K562 (cell line): ENCODE measurements around the gene ZNF202. TPM values are rescaled to one million over a fixed set of nuclear protein-coding genes. Genes with fewer than 3 reads are reported as not detected.

Experiments used
- ATF7 ChIP-seq: fragments of 450-650 bp; IDR thresholded peaks from 2 replicates; pipeline ENCODE4 v1.7.1; 2014; ENCODE audit warnings: mild to moderate bottlenecking, moderate library complexity
- MTA1 ChIP-seq: fragments of 450-650 bp; IDR thresholded peaks from 2 replicates; pipeline ENCODE4 v1.6.1; 2017; ENCODE audit warnings: borderline replicate concordance
- NCOA1 ChIP-seq: fragments of 450-650 bp; IDR thresholded peaks from 2 replicates; pipeline ENCODE4 v1.6.1; 2016; ENCODE audit warnings: low read depth
- ZEB2 ChIP-seq: fragments of 450-650 bp; IDR thresholded peaks from 2 replicates; pipeline ENCODE4 v1.6.1; 2016
- ZNF668 ChIP-seq: fragments of 250-450 bp; sonication (Bioruptor Pico); IDR thresholded peaks from 2 replicates; pipeline ENCODE4 v1.8.0; 2022; ENCODE audit warnings: mild to moderate bottlenecking, inconsistent platforms
- polyA plus RNA-seq, 8 experiments: library from polyadenylated mRNA; depleted of rRNA in 4 of 8; stranded (reverse) in 5 of 8; unstranded in 3 of 8; fragments of >200 nt; fragmentation: Nextera tagmentation in 2 of 8; fragmentation: Illumina TruSeq in 1 of 8; extraction: Ambion mirVana in 2 of 8; extraction: Trizol in 1 of 8; gene quantifications; 2 replicates each; pipeline versions ENCODE4 v1.2.1 to v1.2.3, GENCODE V29; 2011 to 2014; ENCODE audit warnings: inconsistent platforms in 1 of 8, missing spikeins in 1 of 8
- total RNA-seq, 7 experiments: library from RNA; depleted of rRNA in 6 of 7; stranded (reverse); fragments of >200 nt in 6 of 7; fragmentation: Illumina TruSeq in 2 of 7; extraction: Trizol in 2 of 7; gene quantifications; 2 replicates each; pipeline versions ENCODE4 v1.2.1 to v1.2.3, GENCODE V29; 2011 to 2021; ENCODE audit warnings: low replicate concordance in 1 of 7
- TF ChIP-seq, protein P1 (sequence below): fragments of 450-650 bp; IDR thresholded peaks from 2 replicates; pipeline ENCODE4 v1.6.1; 2016; ENCODE audit warnings: mild to moderate bottlenecking, moderate library complexity

ZNF202 gene
- total and polyA plus RNA-seq, 9 of the 15 experiments (the other 6 are each of a cell fraction or from before 2014, with no cell fraction given) = 2.3 to 18.7 (median 12.7) TPM

- TF ChIP-seq, protein P1, sequence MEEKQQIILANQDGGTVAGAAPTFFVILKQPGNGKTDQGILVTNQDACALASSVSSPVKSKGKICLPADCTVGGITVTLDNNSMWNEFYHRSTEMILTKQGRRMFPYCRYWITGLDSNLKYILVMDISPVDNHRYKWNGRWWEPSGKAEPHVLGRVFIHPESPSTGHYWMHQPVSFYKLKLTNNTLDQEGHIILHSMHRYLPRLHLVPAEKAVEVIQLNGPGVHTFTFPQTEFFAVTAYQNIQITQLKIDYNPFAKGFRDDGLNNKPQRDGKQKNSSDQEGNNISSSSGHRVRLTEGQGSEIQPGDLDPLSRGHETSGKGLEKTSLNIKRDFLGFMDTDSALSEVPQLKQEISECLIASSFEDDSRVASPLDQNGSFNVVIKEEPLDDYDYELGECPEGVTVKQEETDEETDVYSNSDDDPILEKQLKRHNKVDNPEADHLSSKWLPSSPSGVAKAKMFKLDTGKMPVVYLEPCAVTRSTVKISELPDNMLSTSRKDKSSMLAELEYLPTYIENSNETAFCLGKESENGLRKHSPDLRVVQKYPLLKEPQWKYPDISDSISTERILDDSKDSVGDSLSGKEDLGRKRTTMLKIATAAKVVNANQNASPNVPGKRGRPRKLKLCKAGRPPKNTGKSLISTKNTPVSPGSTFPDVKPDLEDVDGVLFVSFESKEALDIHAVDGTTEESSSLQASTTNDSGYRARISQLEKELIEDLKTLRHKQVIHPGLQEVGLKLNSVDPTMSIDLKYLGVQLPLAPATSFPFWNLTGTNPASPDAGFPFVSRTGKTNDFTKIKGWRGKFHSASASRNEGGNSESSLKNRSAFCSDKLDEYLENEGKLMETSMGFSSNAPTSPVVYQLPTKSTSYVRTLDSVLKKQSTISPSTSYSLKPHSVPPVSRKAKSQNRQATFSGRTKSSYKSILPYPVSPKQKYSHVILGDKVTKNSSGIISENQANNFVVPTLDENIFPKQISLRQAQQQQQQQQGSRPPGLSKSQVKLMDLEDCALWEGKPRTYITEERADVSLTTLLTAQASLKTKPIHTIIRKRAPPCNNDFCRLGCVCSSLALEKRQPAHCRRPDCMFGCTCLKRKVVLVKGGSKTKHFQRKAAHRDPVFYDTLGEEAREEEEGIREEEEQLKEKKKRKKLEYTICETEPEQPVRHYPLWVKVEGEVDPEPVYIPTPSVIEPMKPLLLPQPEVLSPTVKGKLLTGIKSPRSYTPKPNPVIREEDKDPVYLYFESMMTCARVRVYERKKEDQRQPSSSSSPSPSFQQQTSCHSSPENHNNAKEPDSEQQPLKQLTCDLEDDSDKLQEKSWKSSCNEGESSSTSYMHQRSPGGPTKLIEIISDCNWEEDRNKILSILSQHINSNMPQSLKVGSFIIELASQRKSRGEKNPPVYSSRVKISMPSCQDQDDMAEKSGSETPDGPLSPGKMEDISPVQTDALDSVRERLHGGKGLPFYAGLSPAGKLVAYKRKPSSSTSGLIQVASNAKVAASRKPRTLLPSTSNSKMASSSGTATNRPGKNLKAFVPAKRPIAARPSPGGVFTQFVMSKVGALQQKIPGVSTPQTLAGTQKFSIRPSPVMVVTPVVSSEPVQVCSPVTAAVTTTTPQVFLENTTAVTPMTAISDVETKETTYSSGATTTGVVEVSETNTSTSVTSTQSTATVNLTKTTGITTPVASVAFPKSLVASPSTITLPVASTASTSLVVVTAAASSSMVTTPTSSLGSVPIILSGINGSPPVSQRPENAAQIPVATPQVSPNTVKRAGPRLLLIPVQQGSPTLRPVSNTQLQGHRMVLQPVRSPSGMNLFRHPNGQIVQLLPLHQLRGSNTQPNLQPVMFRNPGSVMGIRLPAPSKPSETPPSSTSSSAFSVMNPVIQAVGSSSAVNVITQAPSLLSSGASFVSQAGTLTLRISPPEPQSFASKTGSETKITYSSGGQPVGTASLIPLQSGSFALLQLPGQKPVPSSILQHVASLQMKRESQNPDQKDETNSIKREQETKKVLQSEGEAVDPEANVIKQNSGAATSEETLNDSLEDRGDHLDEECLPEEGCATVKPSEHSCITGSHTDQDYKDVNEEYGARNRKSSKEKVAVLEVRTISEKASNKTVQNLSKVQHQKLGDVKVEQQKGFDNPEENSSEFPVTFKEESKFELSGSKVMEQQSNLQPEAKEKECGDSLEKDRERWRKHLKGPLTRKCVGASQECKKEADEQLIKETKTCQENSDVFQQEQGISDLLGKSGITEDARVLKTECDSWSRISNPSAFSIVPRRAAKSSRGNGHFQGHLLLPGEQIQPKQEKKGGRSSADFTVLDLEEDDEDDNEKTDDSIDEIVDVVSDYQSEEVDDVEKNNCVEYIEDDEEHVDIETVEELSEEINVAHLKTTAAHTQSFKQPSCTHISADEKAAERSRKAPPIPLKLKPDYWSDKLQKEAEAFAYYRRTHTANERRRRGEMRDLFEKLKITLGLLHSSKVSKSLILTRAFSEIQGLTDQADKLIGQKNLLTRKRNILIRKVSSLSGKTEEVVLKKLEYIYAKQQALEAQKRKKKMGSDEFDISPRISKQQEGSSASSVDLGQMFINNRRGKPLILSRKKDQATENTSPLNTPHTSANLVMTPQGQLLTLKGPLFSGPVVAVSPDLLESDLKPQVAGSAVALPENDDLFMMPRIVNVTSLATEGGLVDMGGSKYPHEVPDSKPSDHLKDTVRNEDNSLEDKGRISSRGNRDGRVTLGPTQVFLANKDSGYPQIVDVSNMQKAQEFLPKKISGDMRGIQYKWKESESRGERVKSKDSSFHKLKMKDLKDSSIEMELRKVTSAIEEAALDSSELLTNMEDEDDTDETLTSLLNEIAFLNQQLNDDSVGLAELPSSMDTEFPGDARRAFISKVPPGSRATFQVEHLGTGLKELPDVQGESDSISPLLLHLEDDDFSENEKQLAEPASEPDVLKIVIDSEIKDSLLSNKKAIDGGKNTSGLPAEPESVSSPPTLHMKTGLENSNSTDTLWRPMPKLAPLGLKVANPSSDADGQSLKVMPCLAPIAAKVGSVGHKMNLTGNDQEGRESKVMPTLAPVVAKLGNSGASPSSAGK = peak; percentile 82
- peak; percentile 62; the same call in 1 of the 2 replicates for TF ChIP-seq ZNF668
- TF ChIP-seq ZEB2 = peak; percentile 96
- no peak for TF ChIP-seq ATF7
- peak; percentile 84 for TF ChIP-seq MTA1
- TF ChIP-seq NCOA1 = peak; percentile 55; the same call in 1 of the 2 replicates
These were observed 717 bp upstream of the ZNF202 start (continued) for GRCh38 chr11:123742031-123742723.
